GM08714 (cell line): ENCODE measurements around the gene MYLK.
"Not testable (repeated sequence)": the region's sequence is repeated elsewhere in the genome, so short reads cannot be mapped to it uniquely, and the experiment has no call there.

Experiments used
- H3K4me3 ChIP-seq: fragments of 200-500 bp; sonication (Bioruptor generic); 2 replicates; pipeline ENCODE4 v1.5.1; 2014; ENCODE audit warnings: mild to moderate bottlenecking, low read length, inconsistent platforms
- ZNF274 ChIP-seq: IDR thresholded peaks from 2 replicates; pipeline ENCODE4 v1.6.1; 2012; ENCODE audit warnings: mild to moderate bottlenecking, low read depth, low read length

MYLK gene

GRCh38 chr3:123737168-123737567 is 147.0 kb downstream of the MYLK start:
- no peak overlapping the region for H3K4me3 ChIP-seq
- no peak for TF ChIP-seq ZNF274

- no peak for TF ChIP-seq ZNF274
- H3K4me3 ChIP-seq = no peak overlapping the region
Measured at GRCh38 chr3:123735456-123735855, 148.7 kb downstream of the MYLK start.

GRCh38 chr3:123734527-123734902 is 149.6 kb downstream of the MYLK start:
- no peak for TF ChIP-seq ZNF274

GRCh38 chr3:123733805-123734526 is 150.2 kb downstream of the MYLK start:
- no peak for TF ChIP-seq ZNF274

More at GRCh38 chr3:123734527-123734902, 149.6 kb downstream of the MYLK start:
- no peak overlapping the region for H3K4me3 ChIP-seq

GRCh38 chr3:123733341-123733740 is 150.8 kb downstream of the MYLK start:
- H3K4me3 ChIP-seq = no peak overlapping the region
- TF ChIP-seq ZNF274 = no peak

More at GRCh38 chr3:123733805-123734526, 150.2 kb downstream of the MYLK start:
- H3K4me3 ChIP-seq = no peak overlapping the region

- TF ChIP-seq ZNF274 = no peak
- no peak overlapping the region for H3K4me3 ChIP-seq
Measured at GRCh38 chr3:123732447-123732846, 151.7 kb downstream of the MYLK start.

GRCh38 chr3:123730829-123731228 is 153.3 kb downstream of the MYLK start:
- no peak for TF ChIP-seq ZNF274
- no peak overlapping the region for H3K4me3 ChIP-seq

GRCh38 chr3:123728991-123729390 is 155.1 kb downstream of the MYLK start:
- TF ChIP-seq ZNF274 = no peak
- H3K4me3 ChIP-seq = no peak overlapping the region

GRCh38 chr3:123728014-123728413 is 156.1 kb downstream of the MYLK start:
- TF ChIP-seq ZNF274 = no peak

GRCh38 chr3:123725652-123726400 is 158.3 kb downstream of the MYLK start:
- no peak for TF ChIP-seq ZNF274
- no peak overlapping the region for H3K4me3 ChIP-seq

More at GRCh38 chr3:123728014-123728413, 156.1 kb downstream of the MYLK start:
- H3K4me3 ChIP-seq = no peak overlapping the region

GRCh38 chr3:123724306-123724705 is 159.8 kb downstream of the MYLK start:
- TF ChIP-seq ZNF274 = no peak
- no peak overlapping the region for H3K4me3 ChIP-seq

- TF ChIP-seq ZNF274 = no peak
- H3K4me3 ChIP-seq = no peak overlapping the region
Measured at GRCh38 chr3:123723522-123724168, 160.5 kb downstream of the MYLK start.

- no peak for TF ChIP-seq ZNF274
- H3K4me3 ChIP-seq = no peak overlapping the region
Measured at GRCh38 chr3:123723070-123723469, 161.1 kb downstream of the MYLK start.

GRCh38 chr3:123722456-123722855 is 161.7 kb downstream of the MYLK start:
- no peak overlapping the region for H3K4me3 ChIP-seq
- no peak for TF ChIP-seq ZNF274

GRCh38 chr3:123722021-123722420 is 162.1 kb downstream of the MYLK start:
- H3K4me3 ChIP-seq = no peak overlapping the region
- TF ChIP-seq ZNF274 = no peak

GRCh38 chr3:123721095-123721689 is 162.9 kb downstream of the MYLK start:
- not testable (repeated sequence) for H3K4me3 ChIP-seq
